Peyer's patch (tissue), 4 donors: ENCODE results near the gene FBN3. TPM values are rescaled to one million over a fixed set of nuclear protein-coding genes. Genes with fewer than 3 reads are reported as not detected.

Source experiments
- DNase-seq, 3 donors: peaks; one replicate each; pipeline ENCODE4 v3.0.0-alpha.2; 2017 to 2019
- H3K27ac ChIP-seq, 4 donors: fragments of 200-600 bp; sonication (generic); one replicate each; pipeline ENCODE4 v1.5.1; 2016 to 2019
- H3K27me3 ChIP-seq, 2 donors: fragments of 200-600 bp; sonication (generic); one replicate each; pipeline ENCODE4 v1.5.1; 2019
- H3K36me3 ChIP-seq, 3 donors: fragments of 200-600 bp; sonication (generic); one replicate each; pipeline ENCODE4 v1.5.1; 2016 to 2019
- H3K4me1 ChIP-seq, 4 donors: fragments of 200-600 bp; sonication (generic); one replicate each; pipeline ENCODE4 v1.5.1; 2016 to 2019
- H3K4me3 ChIP-seq, 4 donors: fragments of 200-600 bp; sonication (generic); 1 replicate in 3 of 4; 2 replicates in 1 of 4; pipeline ENCODE4 v1.5.1; 2016 to 2019; ENCODE audit warnings: mild to moderate bottlenecking in 1 of 4
- H3K9me3 ChIP-seq, 4 donors: fragments of 200-600 bp; sonication (generic); one replicate each; pipeline ENCODE4 v1.5.1; 2016 to 2019; ENCODE audit warnings: mild to moderate bottlenecking in 1 of 4
- CTCF ChIP-seq, 6 experiments: fragments of 450-650 bp in 4 of 6; fragments of 200-600 bp in 2 of 6; sonication (generic) in 1 of 6; IDR thresholded peaks; one replicate each; pipeline ENCODE4 v1.5.1; 2017 to 2019; ENCODE audit warnings: antibody characterized with exemption in 6 of 6, mild to moderate bottlenecking in 3 of 6, moderate library complexity in 1 of 6
- POLR2A ChIP-seq, 2 donors: fragments of 450-650 bp; IDR thresholded peaks; one replicate each; pipeline ENCODE4 v1.5.1; 2017; ENCODE audit warnings: antibody characterized with exemption in 2 of 2, mild to moderate bottlenecking in 2 of 2, moderate library complexity in 2 of 2
- total RNA-seq, 4 donors: library from RNA; depleted of rRNA; stranded (reverse); fragments of >200 nt; gene quantifications; one replicate each; pipeline ENCODE4 v1.1.0, GENCODE V29; 2016

The FBN3 gene
- total RNA-seq, 4 donors from 2014 or later: 0.28 TPM; not detected in 3

- TF ChIP-seq POLR2A (IDR thresholded peaks at IDR 0.05): no peak
- no peak for TF ChIP-seq CTCF (IDR thresholded peaks at IDR 0.05)
- H3K27me3 ChIP-seq: no peaks in the 10 kb centered on the region
- no peak for DNase-seq
Measured at GRCh38 chr19:8097681-8098567, 51.5 kb downstream of the FBN3 start.

GRCh38 chr19:8097198-8097597 lies 52.2 kb downstream of the FBN3 start:
- no peak for DNase-seq
- TF ChIP-seq POLR2A (IDR thresholded peaks at IDR 0.05) (no peak), CTCF (IDR thresholded peaks at IDR 0.05) (no peak)
- H3K36me3 ChIP-seq: no peaks in the 10 kb centered on the region
- H3K4me1 ChIP-seq: no peaks in the 10 kb centered on the region
- H3K27ac ChIP-seq: no peak overlapping the region
- H3K9me3 ChIP-seq: peaks cover 0 to 19% (median 7%) of the 10 kb centered on the region in 4 donors
- H3K4me3 ChIP-seq: no peak overlapping the region
- H3K27me3 ChIP-seq: no peaks in the 10 kb centered on the region

More at GRCh38 chr19:8097681-8098567, 51.5 kb downstream of the FBN3 start:
- H3K36me3 ChIP-seq: no peaks in the 10 kb centered on the region
- H3K4me3 ChIP-seq: no peak overlapping the region
- no peak overlapping the region for H3K27ac ChIP-seq
- no peaks in the 10 kb centered on the region for H3K4me1 ChIP-seq
- peaks cover 0 to 19% (median 7%) of the 10 kb centered on the region in 4 donors for H3K9me3 ChIP-seq

GRCh38 chr19:8096071-8096470 lies 53.3 kb downstream of the FBN3 start:
- peaks cover 0 to 19% (median 7%) of the 10 kb centered on the region in 4 donors for H3K9me3 ChIP-seq
- H3K4me3 ChIP-seq: no peak overlapping the region
- no peaks in the 10 kb centered on the region for H3K4me1 ChIP-seq
- no peaks in the 10 kb centered on the region for H3K27me3 ChIP-seq
- H3K36me3 ChIP-seq: no peaks in the 10 kb centered on the region
- DNase-seq: no peak
- TF ChIP-seq POLR2A (IDR thresholded peaks at IDR 0.05) (no peak), CTCF (IDR thresholded peaks at IDR 0.05) (no peak)
- no peak overlapping the region for H3K27ac ChIP-seq

DNA sequence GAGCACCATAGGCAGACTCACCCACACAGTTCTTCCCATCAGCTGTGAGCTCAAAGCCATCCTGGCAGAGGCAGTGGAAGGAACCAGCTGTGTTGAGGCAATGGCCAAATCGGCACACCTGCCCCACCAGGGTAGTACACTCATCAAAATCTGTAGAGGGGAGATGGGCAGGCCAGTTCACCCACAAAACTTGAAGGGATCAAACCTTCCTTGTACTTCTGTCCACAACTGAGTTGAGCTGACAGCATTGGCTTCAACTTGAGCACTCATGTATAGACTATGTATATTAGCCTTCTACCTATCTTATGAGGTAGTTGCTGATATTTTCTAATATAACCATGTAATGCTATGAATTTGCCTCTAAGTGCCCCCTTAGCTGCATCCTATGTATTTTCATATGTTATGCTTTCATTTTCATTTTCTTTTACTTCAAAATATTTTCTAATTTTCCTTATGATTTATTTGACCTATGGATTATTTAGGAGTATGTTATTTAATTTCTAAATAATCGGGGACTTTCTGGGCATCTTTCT lies 54.0 kb downstream of the FBN3 start:
- H3K9me3 ChIP-seq: peaks cover 0 to 19% (median 7%) of the 10 kb centered on the region in 4 donors
- H3K4me3 ChIP-seq: no peak overlapping the region
- no peaks in the 10 kb centered on the region for H3K36me3 ChIP-seq
- TF ChIP-seq CTCF (IDR thresholded peaks at IDR 0.05) (no peak), POLR2A (IDR thresholded peaks at IDR 0.05) (no peak)
- H3K4me1 ChIP-seq: no peaks in the 10 kb centered on the region
- no peak for DNase-seq
- H3K27ac ChIP-seq: no peak overlapping the region
- no peaks in the 10 kb centered on the region for H3K27me3 ChIP-seq

GRCh38 chr19:8094336-8094735 lies 55.1 kb downstream of the FBN3 start:
- Histone ChIP-seq H3K27ac (no peak overlapping the region), H3K36me3 (no peaks in the 10 kb centered on the region), H3K27me3 (no peaks in the 10 kb centered on the region), H3K4me3 (no peak overlapping the region), H3K4me1 (no peaks in the 10 kb centered on the region), H3K9me3 (peaks cover 0 to 19% (median 7%) of the 10 kb centered on the region in 4 donors)
- DNase-seq: no peak
- TF ChIP-seq POLR2A (IDR thresholded peaks at IDR 0.05) (no peak), CTCF (IDR thresholded peaks at IDR 0.05) (no peak)
